ENCODE results near the gene INIP. TPM values are rescaled to one million over a fixed set of nuclear protein-coding genes. Genes with fewer than 3 reads are reported as not detected.
"Not testable (repeated sequence)": the region's sequence is repeated elsewhere in the genome, so short reads cannot be mapped to it uniquely, and the experiment has no call there.

Gene INIP
- total RNA-seq, 1 donor from 2014 or later, result 35.1 TPM

GRCh38 chr9:112680731-112681402 lies 37.0 kb downstream of the INIP start:
- DNase-seq (ENCODE audit: low spot score in 2 of 2) (no peak), FAIRE-seq (no peak)

GRCh38 chr9:112677040-112677439 lies 40.9 kb downstream of the INIP start:
- DNase-seq (ENCODE audit: low spot score in 2 of 2) (no peak), FAIRE-seq (no peak)

- FAIRE-seq; DNase-seq (ENCODE audit: low spot score in 2 of 2): not testable (repeated sequence)
These were observed 44.7 kb downstream of the INIP start for GRCh38 chr9:112673221-112673620.

- FAIRE-seq (no peak), DNase-seq (ENCODE audit: low spot score in 2 of 2) (no peak)
These were observed 46.8 kb downstream of the INIP start for GRCh38 chr9:112670991-112671625.

GRCh38 chr9:112669326-112669725 lies 48.6 kb downstream of the INIP start:
- FAIRE-seq (no peak), DNase-seq (ENCODE audit: low spot score in 2 of 2) (no peak)

GRCh38 chr9:112665347-112665746 lies 52.6 kb downstream of the INIP start:
- DNase-seq (ENCODE audit: low spot score in 2 of 2) (no peak), FAIRE-seq (no peak)

GRCh38 chr9:112664531-112664930 lies 53.4 kb downstream of the INIP start:
- no peak for FAIRE-seq
- no peak for DNase-seq (ENCODE audit: low spot score in 2 of 2)

- DNase-seq (ENCODE audit: low spot score in 2 of 2) (no peak), FAIRE-seq (no peak)
These were observed 54.2 kb downstream of the INIP start for GRCh38 chr9:112663681-112664080.

- FAIRE-seq (no peak), DNase-seq (ENCODE audit: low spot score in 2 of 2) (no peak)
These were observed 58.0 kb downstream of the INIP start for GRCh38 chr9:112659906-112660305.

GRCh38 chr9:112655668-112656067 lies 62.2 kb downstream of the INIP start:
- DNase-seq (ENCODE audit: low spot score in 2 of 2) (no peak), FAIRE-seq (no peak)

GRCh38 chr9:112654282-112654681 lies 63.6 kb downstream of the INIP start:
- no peak for FAIRE-seq
- DNase-seq (ENCODE audit: low spot score in 2 of 2), result no peak

GRCh38 chr9:112648624-112649023 lies 69.3 kb downstream of the INIP start:
- no peak for FAIRE-seq
- no peak for DNase-seq (ENCODE audit: low spot score in 2 of 2)

GRCh38 chr9:112647596-112647995 lies 70.3 kb downstream of the INIP start:
- no peak for FAIRE-seq

GRCh38 chr9:112642126-112642525 lies 75.8 kb downstream of the INIP start:
- no peak for DNase-seq (ENCODE audit: low spot score in 2 of 2)
- no peak for FAIRE-seq

More at GRCh38 chr9:112647596-112647995, 70.3 kb downstream of the INIP start:
- no peak for DNase-seq (ENCODE audit: low spot score in 2 of 2)

GRCh38 chr9:112640311-112640710 lies 77.6 kb downstream of the INIP start:
- DNase-seq (ENCODE audit: low spot score in 2 of 2) (no peak), FAIRE-seq (no peak)

Other genes starting within 250 kb of the INIP start
- gene KIAA1958, start 231.3 kb downstream of the INIP start, total RNA-seq, result 10.6 TPM
- 20.8 TPM for gene SNX30, start 32.6 kb upstream of the INIP start, total RNA-seq
- gene SLC46A2, start 172.8 kb upstream of the INIP start, total RNA-seq, result not detected